ENCODE results near the gene QARS1.

Gene QARS1

DNA sequence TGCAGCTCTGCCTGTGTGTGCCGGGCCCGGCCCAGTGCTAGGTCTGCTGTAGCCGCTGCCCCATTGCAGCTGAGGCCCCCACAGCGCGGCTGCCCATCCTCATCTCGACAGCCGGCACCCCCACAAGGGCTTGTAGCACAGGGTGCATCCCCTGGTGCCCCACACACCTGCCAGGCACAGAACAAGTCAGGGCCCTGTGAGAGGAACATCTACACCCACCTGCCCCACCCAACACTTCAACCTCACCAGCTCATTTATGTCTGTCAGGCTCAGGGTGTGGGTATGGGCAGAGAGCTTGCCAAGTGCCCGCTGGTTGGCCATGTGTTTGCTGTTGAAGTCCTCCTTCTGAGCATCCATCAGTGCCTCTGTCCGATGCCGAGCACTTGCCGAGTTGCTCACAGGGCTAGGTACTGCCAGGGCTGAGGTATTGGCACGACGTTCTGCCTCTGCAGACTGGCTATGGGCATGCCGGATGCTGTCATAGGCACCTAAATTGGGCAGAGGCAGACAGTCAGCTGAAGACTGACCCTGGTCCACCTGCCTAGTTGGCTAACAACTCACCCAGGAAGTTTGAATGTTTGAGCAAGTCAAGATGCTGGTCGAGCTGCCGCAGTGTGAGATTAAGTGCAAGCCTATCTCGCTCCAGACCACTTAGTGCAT, 18.5 kb upstream of the QARS1 start:
- TF ChIP-seq EZH2phosphoT487 (IDR thresholded peaks at IDR 0.05; ENCODE audit: borderline replicate concordance, low read length): no peak
- no peak for TF ChIP-seq CTCF (IDR thresholded peaks at IDR 0.05; ENCODE audit: low read depth, low read length, poor library complexity, severe bottlenecking)
- Histone ChIP-seq H3K27me3 (ENCODE audit: control insufficient read depth, low read length) (no peaks in the 10 kb centered on the region), H3K4me3 (ENCODE audit: low read length) (no peak overlapping the region), H3K27ac (ENCODE audit: low read depth, low read length) (no peak overlapping the region), H3K79me2 (ENCODE audit: control insufficient read depth, low read length) (peaks cover 19% of the 10 kb centered on the region), H3F3A (ENCODE audit: control insufficient read depth, insufficient read depth) (peaks cover 9% of the 10 kb centered on the region), H4K20me1 (ENCODE audit: control insufficient read depth, insufficient read depth, low read depth, low read length) (no peaks in the 10 kb centered on the region), H3K36me3 (ENCODE audit: control insufficient read depth, low read length) (peaks cover 19% of the 10 kb centered on the region), H3K4me2 (ENCODE audit: low read length) (no peak overlapping the region), H3K9me3 (ENCODE audit: control insufficient read depth, insufficient read depth, low read length) (no peaks in the 10 kb centered on the region), H3K9me2 (replicated peaks; ENCODE audit: control insufficient read depth, low read length) (no peaks in the 10 kb centered on the region), H3K4me1 (ENCODE audit: control insufficient read depth, low read length) (peaks cover 18% of the 10 kb centered on the region)

- H3F3A ChIP-seq (ENCODE audit: control insufficient read depth, insufficient read depth): peaks cover 9% of the 10 kb centered on the region
- no peak overlapping the region for H3K4me3 ChIP-seq (ENCODE audit: low read length)
- no peak overlapping the region for H3K4me2 ChIP-seq (ENCODE audit: low read length)
- peaks cover 25% of the 10 kb centered on the region for H3K36me3 ChIP-seq (ENCODE audit: control insufficient read depth, low read length)
- H3K79me2 ChIP-seq (ENCODE audit: control insufficient read depth, low read length): peaks cover 19% of the 10 kb centered on the region
- H3K27ac ChIP-seq (ENCODE audit: low read depth, low read length): no peak overlapping the region
- no peaks in the 10 kb centered on the region for H3K9me2 ChIP-seq (replicated peaks; ENCODE audit: control insufficient read depth, low read length)
- H4K20me1 ChIP-seq (ENCODE audit: control insufficient read depth, insufficient read depth, low read depth, low read length): no peaks in the 10 kb centered on the region
- TF ChIP-seq CTCF (IDR thresholded peaks at IDR 0.05; ENCODE audit: low read depth, low read length, poor library complexity, severe bottlenecking): no peak
- no peak for TF ChIP-seq EZH2phosphoT487 (IDR thresholded peaks at IDR 0.05; ENCODE audit: borderline replicate concordance, low read length)
- no peaks in the 10 kb centered on the region for H3K9me3 ChIP-seq (ENCODE audit: control insufficient read depth, insufficient read depth, low read length)
- peaks cover 18% of the 10 kb centered on the region for H3K4me1 ChIP-seq (ENCODE audit: control insufficient read depth, low read length)
- no peaks in the 10 kb centered on the region for H3K27me3 ChIP-seq (ENCODE audit: control insufficient read depth, low read length)
Measured at GRCh38 chr3:49122451-49122850, 17.9 kb upstream of the QARS1 start.

- H3K79me2 ChIP-seq (ENCODE audit: control insufficient read depth, low read length): peaks cover 19% of the 10 kb centered on the region
- peaks cover 9% of the 10 kb centered on the region for H3F3A ChIP-seq (ENCODE audit: control insufficient read depth, insufficient read depth)
- H3K27me3 ChIP-seq (ENCODE audit: control insufficient read depth, low read length): no peaks in the 10 kb centered on the region
- H3K9me2 ChIP-seq (replicated peaks; ENCODE audit: control insufficient read depth, low read length): no peaks in the 10 kb centered on the region
- H3K9me3 ChIP-seq (ENCODE audit: control insufficient read depth, insufficient read depth, low read length): no peaks in the 10 kb centered on the region
- no peak for TF ChIP-seq CTCF (IDR thresholded peaks at IDR 0.05; ENCODE audit: low read depth, low read length, poor library complexity, severe bottlenecking)
- no peak for TF ChIP-seq EZH2phosphoT487 (IDR thresholded peaks at IDR 0.05; ENCODE audit: borderline replicate concordance, low read length)
- peaks cover 18% of the 10 kb centered on the region for H3K4me1 ChIP-seq (ENCODE audit: control insufficient read depth, low read length)
- H3K36me3 ChIP-seq (ENCODE audit: control insufficient read depth, low read length): peaks cover 29% of the 10 kb centered on the region
- no peak overlapping the region for H3K4me2 ChIP-seq (ENCODE audit: low read length)
- H3K4me3 ChIP-seq (ENCODE audit: low read length): no peak overlapping the region
- no peaks in the 10 kb centered on the region for H4K20me1 ChIP-seq (ENCODE audit: control insufficient read depth, insufficient read depth, low read depth, low read length)
- no peak overlapping the region for H3K27ac ChIP-seq (ENCODE audit: low read depth, low read length)
Measured at GRCh38 chr3:49122022-49122421, 17.5 kb upstream of the QARS1 start.

Measured in DOHH2 (cell line).